A549 (cell line): ENCODE results near the gene SLC25A47.

ENCODE experiments used
- CEBPB ChIP-seq, 2 experiments: fragments of >200 bp in 1 of 2; sonication (Bioruptor Twin) in 1 of 2; formaldehyde crosslinking in 1 of 2; IDR thresholded peaks; 2 replicates each; pipeline ENCODE4 v1.6.1; 2012 to 2016
- CTCF ChIP-seq: fragments of >200 bp; sonication (Bioruptor Twin); formaldehyde crosslinking; IDR thresholded peaks from 3 replicates; pipeline ENCODE4 v1.5.1; 2016
- FOXS1 ChIP-seq: fragments of 250-450 bp; sonication (Bioruptor Pico); IDR thresholded peaks from 2 replicates; pipeline ENCODE4 v1.5.0; 2020; ENCODE audit warnings: mild to moderate bottlenecking, moderate library complexity
- PHF8 ChIP-seq: fragments of 200-600 bp; sonication (generic); IDR thresholded peaks from 2 replicates; pipeline ENCODE4 v1.6.1; 2016; ENCODE audit warnings: low read depth, mild to moderate bottlenecking, antibody characterized with exemption, moderate library complexity, borderline replicate concordance
- POLR2A ChIP-seq: IDR thresholded peaks from 2 replicates; pipeline ENCODE4 v1.6.1; 2012; ENCODE audit warnings: mild to moderate bottlenecking, low read length
- RARB ChIP-seq: fragments of 250-450 bp; sonication (Bioruptor Pico); IDR thresholded peaks from 2 replicates; pipeline ENCODE4 v1.8.0; 2021; ENCODE audit warnings: mild to moderate bottlenecking, moderate library complexity

DNA sequence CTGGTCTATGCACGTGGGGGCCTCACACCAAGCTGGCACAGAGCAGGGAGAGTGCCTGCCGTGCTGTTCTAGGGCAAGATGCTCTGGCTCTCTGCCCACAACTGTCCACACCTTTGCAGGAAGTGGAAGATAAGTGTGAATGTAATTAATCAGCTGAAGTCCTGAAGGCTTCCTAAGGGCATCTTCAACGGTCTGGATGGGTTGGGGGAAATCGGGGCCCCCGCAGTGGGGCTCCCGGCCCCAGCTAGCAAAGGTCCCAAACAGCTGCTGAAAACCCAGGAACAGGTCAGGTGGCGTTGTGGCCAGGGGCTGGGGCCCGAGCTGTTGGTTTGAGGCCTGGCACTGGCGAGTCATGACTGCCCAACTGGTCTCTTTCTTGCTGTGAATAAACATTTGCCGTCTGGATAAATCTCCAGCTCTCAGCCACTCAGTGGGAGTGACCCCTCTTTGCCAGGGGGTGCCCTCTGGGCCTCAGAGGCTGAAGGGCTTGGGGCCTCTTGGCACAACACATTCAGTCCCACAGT, 10.2 kb upstream of the SLC25A47 start:
- TF ChIP-seq FOXS1, result no peak
- no peak for TF ChIP-seq CEBPB (IDR thresholded peaks at IDR 0.05)
- TF ChIP-seq PHF8, result no peak
- TF ChIP-seq CTCF, result no peak
- TF ChIP-seq RARB (CRISPR knock-in tag), result no peak
- no peak for TF ChIP-seq POLR2A
